ENCODE measurements around the gene PLIN5.

Gene PLIN5

GRCh38 chr19:4550479-4551050 is 15.5 kb upstream of the PLIN5 start:
- no peak for ATAC-seq (ENCODE audit: insufficient read depth, low read depth)
- no peak for TF ChIP-seq CTCF (IDR thresholded peaks at IDR 0.05; ENCODE audit: borderline replicate concordance, extremely low read depth, low read length, poor library complexity, severe bottlenecking)
- TF ChIP-seq EZH2 (IDR thresholded peaks at IDR 0.05; ENCODE audit: borderline replicate concordance, low read depth, low read length, severe bottlenecking), result no peak
- H3K79me2 ChIP-seq (ENCODE audit: insufficient read depth, low read length), result no peaks in the 10 kb centered on the region
- H3K4me2 ChIP-seq (ENCODE audit: insufficient read depth, low read length), result no peak overlapping the region
- H3K9ac ChIP-seq (ENCODE audit: low read depth, low read length), result no peak overlapping the region
- no peaks in the 10 kb centered on the region for H3K36me3 ChIP-seq (ENCODE audit: insufficient read depth, low read length)
- no peaks in the 10 kb centered on the region for H3K9me3 ChIP-seq (ENCODE audit: insufficient read depth, low read length, severe bottlenecking)
- H4K20me1 ChIP-seq (ENCODE audit: insufficient read depth, low read length), result 0 out of 2 replicates have a peak, but pooled peaks cover 9% of the 10 kb centered on the region
- no peak overlapping the region for H3K27ac ChIP-seq (ENCODE audit: low read length)
- H3K4me1 ChIP-seq (ENCODE audit: insufficient read depth, low read length), result no peaks in the 10 kb centered on the region
- no peak overlapping the region for H2AFZ ChIP-seq (ENCODE audit: low read depth, low read length)
- H3K27me3 ChIP-seq (ENCODE audit: insufficient read depth, low read length, poor library complexity), result no peaks in the 10 kb centered on the region
- no peak for DNase-seq
- H3K4me3 ChIP-seq (ENCODE audit: low read depth in 1 of 2, low read length in 2 of 2), result no peak overlapping the region

GRCh38 chr19:4550018-4550417 is 15.0 kb upstream of the PLIN5 start:
- H3K27me3 ChIP-seq (ENCODE audit: insufficient read depth, low read length, poor library complexity), result no peaks in the 10 kb centered on the region
- 0 out of 2 replicates have a peak, but pooled peaks cover 9% of the 10 kb centered on the region for H4K20me1 ChIP-seq (ENCODE audit: insufficient read depth, low read length)
- H3K4me3 ChIP-seq (ENCODE audit: low read depth in 1 of 2, low read length in 2 of 2), result no peak overlapping the region
- H3K79me2 ChIP-seq (ENCODE audit: insufficient read depth, low read length), result no peaks in the 10 kb centered on the region
- no peaks in the 10 kb centered on the region for H3K4me1 ChIP-seq (ENCODE audit: insufficient read depth, low read length)
- no peaks in the 10 kb centered on the region for H3K9me3 ChIP-seq (ENCODE audit: insufficient read depth, low read length, severe bottlenecking)
- ATAC-seq (ENCODE audit: insufficient read depth, low read depth) (no peak), DNase-seq (no peak)
- no peaks in the 10 kb centered on the region for H3K36me3 ChIP-seq (ENCODE audit: insufficient read depth, low read length)
- H2AFZ ChIP-seq (ENCODE audit: low read depth, low read length), result no peak overlapping the region
- no peak overlapping the region for H3K9ac ChIP-seq (ENCODE audit: low read depth, low read length)
- TF ChIP-seq EZH2 (IDR thresholded peaks at IDR 0.05; ENCODE audit: borderline replicate concordance, low read depth, low read length, severe bottlenecking), result no peak
- TF ChIP-seq CTCF (IDR thresholded peaks at IDR 0.05; ENCODE audit: borderline replicate concordance, extremely low read depth, low read length, poor library complexity, severe bottlenecking), result no peak
- no peak overlapping the region for H3K4me2 ChIP-seq (ENCODE audit: insufficient read depth, low read length)
- no peak overlapping the region for H3K27ac ChIP-seq (ENCODE audit: low read length)

GRCh38 chr19:4548238-4548584 is 13.2 kb upstream of the PLIN5 start:
- Histone ChIP-seq H3K9me3 (ENCODE audit: insufficient read depth, low read length, severe bottlenecking) (no peaks in the 10 kb centered on the region), H3K27me3 (ENCODE audit: insufficient read depth, low read length, poor library complexity) (no peaks in the 10 kb centered on the region), H3K36me3 (ENCODE audit: insufficient read depth, low read length) (no peaks in the 10 kb centered on the region), H3K79me2 (ENCODE audit: insufficient read depth, low read length) (no peaks in the 10 kb centered on the region), H3K27ac (ENCODE audit: low read length) (no peak overlapping the region), H2AFZ (ENCODE audit: low read depth, low read length) (no peak overlapping the region), H3K4me1 (ENCODE audit: insufficient read depth, low read length) (no peaks in the 10 kb centered on the region), H4K20me1 (ENCODE audit: insufficient read depth, low read length) (0 out of 2 replicates have a peak, but pooled peaks cover 9% of the 10 kb centered on the region), H3K4me2 (ENCODE audit: insufficient read depth, low read length) (no peak overlapping the region), H3K9ac (ENCODE audit: low read depth, low read length) (no peak overlapping the region), H3K4me3 (ENCODE audit: low read depth in 1 of 2, low read length in 2 of 2) (no peak overlapping the region)
- DNase-seq (no peak), ATAC-seq (ENCODE audit: insufficient read depth, low read depth) (no peak)
- TF ChIP-seq CTCF (IDR thresholded peaks at IDR 0.05; ENCODE audit: borderline replicate concordance, extremely low read depth, low read length, poor library complexity, severe bottlenecking) (no peak), EZH2 (IDR thresholded peaks at IDR 0.05; ENCODE audit: borderline replicate concordance, low read depth, low read length, severe bottlenecking) (no peak)
